Common myeloid progenitor, CD34-positive (primary cell): Measurements from ENCODE around the gene THOC2.
"Not testable (repeated sequence)": the region's sequence is repeated elsewhere in the genome, so short reads cannot be mapped to it uniquely, and the experiment has no call there.

Source experiments
- CTCF ChIA-PET: fragments of 350-600 bp; sonication (Branson Sonifier 250); formaldehyde crosslinking; loops from one replicate; lab custom pipeline; 2021; ENCODE audit warnings: antibody characterized with exemption; lab: Charles Lee
- POLR2A ChIA-PET: fragments of 350-600 bp; sonication (Branson Sonifier 250); formaldehyde crosslinking; loops from one replicate; lab custom pipeline; 2021; ENCODE audit warnings: antibody characterized with exemption; lab: Charles Lee
- DNase-seq, 3 donors: peaks; one replicate each; pipeline versions ENCODE4 v3.0.0 to v3.0.0-alpha.2; 2013
- H3K27ac ChIP-seq, 2 experiments: 1 replicate in 1 of 2; 2 replicates in 1 of 2; pipeline ENCODE4 v1.7.0; 2013; ENCODE audit warnings: inconsistent platforms in 2 of 2, low read length in 2 of 2, mild to moderate bottlenecking in 2 of 2, low read depth in 1 of 2, moderate library complexity in 1 of 2; ENCODE audit not compliant: severe bottlenecking in 2 of 2, insufficient read depth in 1 of 2, poor library complexity in 1 of 2
- H3K27me3 ChIP-seq, 5 experiments: replicated peaks in 2 of 5; 1 replicate in 3 of 5; 2 replicates in 2 of 5; pipeline versions ENCODE4 v1.6.1 to v1.7.0; 2013; ENCODE audit warnings: low read length in 4 of 5, mild to moderate bottlenecking in 2 of 5, moderate library complexity in 2 of 5, inconsistent platforms in 1 of 5; ENCODE audit not compliant: insufficient read depth in 5 of 5, control insufficient read depth in 4 of 5
- H3K36me3 ChIP-seq, 4 experiments: 1 replicate in 2 of 4; 2 replicates in 2 of 4; pipeline versions ENCODE4 v1.6.1 to v1.7.0; 2013; ENCODE audit warnings: low read length in 3 of 4, control low read depth in 1 of 4, mild to moderate bottlenecking in 1 of 4; ENCODE audit not compliant: control insufficient read depth in 4 of 4, insufficient read depth in 4 of 4
- H3K4me1 ChIP-seq, 4 experiments: 1 replicate in 3 of 4; 2 replicates in 1 of 4; pipeline versions ENCODE4 v1.6.1 to v1.7.1; 2013; ENCODE audit warnings: low read length in 3 of 4, mild to moderate bottlenecking in 3 of 4, control low read depth in 1 of 4, inconsistent platforms in 1 of 4, moderate library complexity in 1 of 4; ENCODE audit not compliant: control insufficient read depth in 4 of 4, insufficient read depth in 4 of 4; ENCODE audit errors: control extremely low read depth in 1 of 4
- H3K4me3 ChIP-seq, 7 experiments: 1 replicate in 4 of 7; 2 replicates in 3 of 7; pipeline versions ENCODE4 v1.5.1 to v1.7.0; 2013; ENCODE audit warnings: mild to moderate bottlenecking in 7 of 7, low read length in 6 of 7, moderate library complexity in 6 of 7, inconsistent platforms in 2 of 7, low read depth in 2 of 7, control low read depth in 1 of 7; ENCODE audit not compliant: insufficient read depth in 4 of 7, control insufficient read depth in 1 of 7; ENCODE audit errors: extremely low read depth in 1 of 7
- H3K9me3 ChIP-seq, 5 experiments: 1 replicate in 4 of 5; 2 replicates in 1 of 5; pipeline versions ENCODE4 v1.6.1 to v1.7.1; 2013; ENCODE audit warnings: low read length in 4 of 5, mild to moderate bottlenecking in 2 of 5, inconsistent platforms in 1 of 5, low read depth in 1 of 5, moderate library complexity in 1 of 5; ENCODE audit not compliant: control insufficient read depth in 4 of 5, insufficient read depth in 2 of 5; ENCODE audit errors: control extremely low read depth in 1 of 5
- WGBS: methylation state at CpG from one replicate; pipeline ENCODE4 v1.1.5; 2013; ENCODE audit not compliant: insufficient coverage; 5-methylcytosine and 5-hydroxymethylcytosine counted together

The THOC2 gene

GRCh38 chrX:123736333-123736921 is 3.6 kb upstream of the THOC2 start:
- Histone ChIP-seq H3K36me3 (no peaks in the 10 kb centered on the region), H3K4me1 (peaks cover 0 to 20% (median 4%) of the 10 kb centered on the region in 4 experiments), H3K27me3 (no peaks in the 10 kb centered on the region), H3K9me3 (peaks cover 0 to 7% (median 0%) of the 10 kb centered on the region in 5 experiments), H3K4me3 (no peak overlapping the region), H3K27ac (no peak overlapping the region)
- DNase-seq: no peak
- 67% methylated on average over 2 of the region's 2 CpGs for WGBS
- ChIA-PET CTCF (interaction anchor here (0.9 kb wide), 1 partner anchor 34 kb away, joined by 3 read pairs; no protein-coding TSS in a partner anchor), POLR2A (no interaction called here)

GRCh38 chrX:123735137-123735536 is 2.3 kb upstream of the THOC2 start:
- H3K9me3 ChIP-seq, H3K36me3 ChIP-seq, H3K4me3 ChIP-seq, H3K27me3 ChIP-seq, POLR2A ChIA-PET, H3K27ac ChIP-seq, CTCF ChIA-PET, DNase-seq: not testable (repeated sequence)
- no CpG with 5 or more reads among the region's 1 CpG for WGBS
- H3K4me1 ChIP-seq: peaks cover 0 to 22% (median 9%) of the 10 kb centered on the region in 4 experiments

GRCh38 chrX:123734079-123734478 is 1.2 kb upstream of the THOC2 start:
- peaks cover 0 to 27% (median 9%) of the 10 kb centered on the region in 4 experiments for H3K4me1 ChIP-seq
- WGBS: 96% methylated on average over 4 of the region's 43 CpGs
- H3K27me3 ChIP-seq, POLR2A ChIA-PET, DNase-seq, H3K4me3 ChIP-seq, H3K36me3 ChIP-seq, CTCF ChIA-PET, H3K9me3 ChIP-seq, H3K27ac ChIP-seq: not testable (repeated sequence)

- Histone ChIP-seq H3K4me3 (peak overlapping the region; percentile 76 to 90 (median 80)), H3K27ac (peak overlapping the region; percentile 54 to 85), H3K9me3 (peaks cover 0 to 7% (median 0%) of the 10 kb centered on the region in 5 experiments), H3K36me3 (no peaks in the 10 kb centered on the region), H3K4me1 (peaks cover 0 to 38% (median 15%) of the 10 kb centered on the region in 4 experiments), H3K27me3 (no peaks in the 10 kb centered on the region)
- no peak for DNase-seq
- 32% methylated on average over 32 of the region's 41 CpGs for WGBS
- POLR2A ChIA-PET: interaction anchor here (0.6 kb wide), 1 partner anchor 152 kb away, joined by 3 read pairs; no protein-coding TSS in a partner anchor
- CTCF ChIA-PET: interaction anchor here (1.0 to 1.9 kb wide), 3 partner anchors 32 to 48 kb away, joined by 3 to 9 read pairs (median 4); no protein-coding TSS in a partner anchor
Measured at GRCh38 chrX:123731987-123732669, 724 bp downstream of the THOC2 start.

- CTCF ChIA-PET: interaction anchor here (1.6 to 1.9 kb wide), 2 partner anchors 46 to 49 kb away, joined by 3 to 9 read pairs; no protein-coding TSS in a partner anchor
- POLR2A ChIA-PET: interaction anchor here (0.6 kb wide), 1 partner anchor 153 kb away, joined by 3 read pairs; no protein-coding TSS in a partner anchor
- peak in 1 of 3 donors; percentile 27 for DNase-seq
Measured at GRCh38 chrX:123731258-123731986, 1.4 kb downstream of the THOC2 start.

GRCh38 chrX:123728554-123728953 is 4.3 kb downstream of the THOC2 start:
- no peaks in the 10 kb centered on the region for H3K27me3 ChIP-seq
- DNase-seq: no peak
- ChIA-PET CTCF (no interaction called here), POLR2A (interaction anchor here (0.7 kb wide), 1 partner anchor 653 kb away, joined by 3 read pairs; no protein-coding TSS in a partner anchor)
- H3K27ac ChIP-seq: peak overlapping the region; percentile 48 to 72
- H3K9me3 ChIP-seq: peaks cover 0 to 7% (median 0%) of the 10 kb centered on the region in 5 experiments
- peaks cover 0 to 34% (median 13%) of the 10 kb centered on the region in 4 experiments for H3K4me1 ChIP-seq
- WGBS: 67% methylated on average over 1 of the region's 3 CpGs
- peak overlapping the region in 1 of 7 experiments; percentile 45 for H3K4me3 ChIP-seq
- H3K36me3 ChIP-seq: no peaks in the 10 kb centered on the region

More at GRCh38 chrX:123731258-123731986, 1.4 kb downstream of the THOC2 start:
- H3K4me1 ChIP-seq: peaks cover 0 to 35% (median 13%) of the 10 kb centered on the region in 4 experiments
- WGBS: 37% methylated on average over 15 of the region's 16 CpGs
- peak overlapping the region in 6 of 7 experiments; percentile 76 to 90 (median 80) for H3K4me3 ChIP-seq
- H3K27me3 ChIP-seq: no peaks in the 10 kb centered on the region
- peak overlapping the region; percentile 54 to 85 for H3K27ac ChIP-seq
- no peaks in the 10 kb centered on the region for H3K36me3 ChIP-seq
- peaks cover 0 to 7% (median 0%) of the 10 kb centered on the region in 5 experiments for H3K9me3 ChIP-seq
